ENCODE measurements around the gene ANXA1. TPM values are rescaled to one million over a fixed set of nuclear protein-coding genes. Genes with fewer than 3 reads are reported as not detected.

The ANXA1 gene
- total and polyA plus RNA-seq, 4 donors = 4.8 to 28.6 (median 14.5) TPM

GRCh38 chr9:73179589-73179988 lies 27.9 kb downstream of the ANXA1 start:
- no peaks in the 10 kb centered on the region for H3K9me3 ChIP-seq (ENCODE audit: control insufficient read depth in 4 of 4, low read length in 3 of 4)
- H3K9ac ChIP-seq (ENCODE audit: low read depth in 1 of 2, low read length in 2 of 2) = no peak overlapping the region
- no peak overlapping the region for H3K4me3 ChIP-seq (ENCODE audit: low read depth in 1 of 3, low read length in 3 of 3)
- peaks cover 0 to 2% (median 0%) of the 10 kb centered on the region in 4 donors for H3K4me1 ChIP-seq (ENCODE audit: control insufficient read depth in 4 of 4, insufficient read depth in 4 of 4, low read length in 3 of 4)
- DNase-seq (ENCODE audit: low spot score) = no peak
- H3K27ac ChIP-seq (ENCODE audit: low read depth in 1 of 2, low read length in 2 of 2) = no peak overlapping the region
- H3K27me3 ChIP-seq (ENCODE audit: control insufficient read depth in 4 of 4, insufficient read depth in 4 of 4, low read length in 3 of 4) = no peaks in the 10 kb centered on the region
- H3K36me3 ChIP-seq (ENCODE audit: control insufficient read depth in 4 of 4, insufficient read depth in 3 of 4, low read depth in 1 of 4, low read length in 3 of 4) = no peaks in the 10 kb centered on the region
- TF ChIP-seq, protein P1, sequence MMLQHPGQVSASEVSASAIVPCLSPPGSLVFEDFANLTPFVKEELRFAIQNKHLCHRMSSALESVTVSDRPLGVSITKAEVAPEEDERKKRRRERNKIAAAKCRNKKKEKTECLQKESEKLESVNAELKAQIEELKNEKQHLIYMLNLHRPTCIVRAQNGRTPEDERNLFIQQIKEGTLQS (IDR thresholded peaks at IDR 0.05) = no peak
- TF ChIP-seq MAX (IDR thresholded peaks at IDR 0.05) (no peak), FOXA1 (IDR thresholded peaks at IDR 0.05) (no peak)
- 42% methylated on average over 3 of the region's 3 CpGs for WGBS

- Histone ChIP-seq H3K27me3 (ENCODE audit: control insufficient read depth in 4 of 4, insufficient read depth in 4 of 4, low read length in 3 of 4) (no peaks in the 10 kb centered on the region), H3K36me3 (ENCODE audit: control insufficient read depth in 4 of 4, insufficient read depth in 3 of 4, low read depth in 1 of 4, low read length in 3 of 4) (no peaks in the 10 kb centered on the region), H3K27ac (ENCODE audit: low read depth in 1 of 2, low read length in 2 of 2) (no peak overlapping the region), H3K4me3 (ENCODE audit: low read depth in 1 of 3, low read length in 3 of 3) (no peak overlapping the region), H3K9ac (ENCODE audit: low read depth in 1 of 2, low read length in 2 of 2) (no peak overlapping the region), H3K9me3 (ENCODE audit: control insufficient read depth in 4 of 4, low read length in 3 of 4) (no peaks in the 10 kb centered on the region), H3K4me1 (ENCODE audit: control insufficient read depth in 4 of 4, insufficient read depth in 4 of 4, low read length in 3 of 4) (peaks cover 0 to 2% (median 0%) of the 10 kb centered on the region in 4 donors)
- TF ChIP-seq CTCF (IDR thresholded peaks at IDR 0.05; ENCODE audit: low read depth, low read length, missing input control) (no peak), HNF4A (conservative IDR thresholded peaks at IDR 0.05) (no peak), JUND (IDR thresholded peaks at IDR 0.05) (no peak), RXRA (IDR thresholded peaks at IDR 0.05) (no peak), HNF4G (IDR thresholded peaks at IDR 0.05) (no peak), YY1 (IDR thresholded peaks at IDR 0.05) (no peak), ZBTB33 (IDR thresholded peaks at IDR 0.05) (no peak), TAF1 (conservative IDR thresholded peaks at IDR 0.05) (no peak), MAX (IDR thresholded peaks at IDR 0.05) (no peak), FOXA1 (IDR thresholded peaks at IDR 0.05) (no peak), RAD21 (IDR thresholded peaks at IDR 0.05) (no peak), SP1 (IDR thresholded peaks at IDR 0.05) (no peak), GABPA (IDR thresholded peaks at IDR 0.05 in 1 of 2, conservative IDR thresholded peaks at IDR 0.05 in 1 of 2) (no peak), NR2F2 (IDR thresholded peaks at IDR 0.05) (no peak), FOXA2 (IDR thresholded peaks at IDR 0.05) (no peak)
- TF ChIP-seq, protein P2, sequence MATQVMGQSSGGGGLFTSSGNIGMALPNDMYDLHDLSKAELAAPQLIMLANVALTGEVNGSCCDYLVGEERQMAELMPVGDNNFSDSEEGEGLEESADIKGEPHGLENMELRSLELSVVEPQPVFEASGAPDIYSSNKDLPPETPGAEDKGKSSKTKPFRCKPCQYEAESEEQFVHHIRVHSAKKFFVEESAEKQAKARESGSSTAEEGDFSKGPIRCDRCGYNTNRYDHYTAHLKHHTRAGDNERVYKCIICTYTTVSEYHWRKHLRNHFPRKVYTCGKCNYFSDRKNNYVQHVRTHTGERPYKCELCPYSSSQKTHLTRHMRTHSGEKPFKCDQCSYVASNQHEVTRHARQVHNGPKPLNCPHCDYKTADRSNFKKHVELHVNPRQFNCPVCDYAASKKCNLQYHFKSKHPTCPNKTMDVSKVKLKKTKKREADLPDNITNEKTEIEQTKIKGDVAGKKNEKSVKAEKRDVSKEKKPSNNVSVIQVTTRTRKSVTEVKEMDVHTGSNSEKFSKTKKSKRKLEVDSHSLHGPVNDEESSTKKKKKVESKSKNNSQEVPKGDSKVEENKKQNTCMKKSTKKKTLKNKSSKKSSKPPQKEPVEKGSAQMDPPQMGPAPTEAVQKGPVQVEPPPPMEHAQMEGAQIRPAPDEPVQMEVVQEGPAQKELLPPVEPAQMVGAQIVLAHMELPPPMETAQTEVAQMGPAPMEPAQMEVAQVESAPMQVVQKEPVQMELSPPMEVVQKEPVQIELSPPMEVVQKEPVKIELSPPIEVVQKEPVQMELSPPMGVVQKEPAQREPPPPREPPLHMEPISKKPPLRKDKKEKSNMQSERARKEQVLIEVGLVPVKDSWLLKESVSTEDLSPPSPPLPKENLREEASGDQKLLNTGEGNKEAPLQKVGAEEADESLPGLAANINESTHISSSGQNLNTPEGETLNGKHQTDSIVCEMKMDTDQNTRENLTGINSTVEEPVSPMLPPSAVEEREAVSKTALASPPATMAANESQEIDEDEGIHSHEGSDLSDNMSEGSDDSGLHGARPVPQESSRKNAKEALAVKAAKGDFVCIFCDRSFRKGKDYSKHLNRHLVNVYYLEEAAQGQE (IDR thresholded peaks at IDR 0.05) = no peak
- TF ChIP-seq, protein P1 (IDR thresholded peaks at IDR 0.05) = no peak
- no peak for DNase-seq (ENCODE audit: low spot score)
- 80% methylated on average over 1 of the region's 1 CpG for WGBS
Measured at GRCh38 chr9:73180403-73180802, 28.7 kb downstream of the ANXA1 start.

Data from liver (tissue), 9 donors.